ENCODE data around the gene LENG9. TPM values are rescaled to one million over a fixed set of nuclear protein-coding genes. Genes with fewer than 3 reads are reported as not detected.
"Not testable (repeated sequence)": the region's sequence is repeated elsewhere in the genome, so short reads cannot be mapped to it uniquely, and the experiment has no call there.

Gene LENG9
- total RNA-seq, 1 donor from 2014 or later: 15.0 TPM

DNA sequence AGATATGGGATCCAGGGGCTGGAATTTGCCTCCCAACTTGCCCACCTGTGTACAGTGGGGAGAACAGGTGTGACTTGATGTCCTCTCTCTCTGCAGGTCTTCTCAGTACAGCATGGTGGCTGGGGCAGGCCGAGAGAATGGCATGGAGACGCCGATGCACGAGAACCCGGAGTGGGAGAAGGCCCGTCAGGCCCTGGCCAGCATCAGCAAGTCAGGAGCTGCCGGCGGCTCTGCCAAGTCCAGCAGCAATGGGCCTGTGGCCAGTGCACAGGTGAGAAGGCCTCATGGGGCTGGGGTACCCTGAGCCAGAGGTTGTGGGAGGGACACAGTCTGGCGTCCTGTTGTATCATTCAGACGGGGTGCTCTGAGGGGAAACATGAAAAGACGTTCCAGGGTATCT, 11.6 kb downstream of the LENG9 start:
- Histone ChIP-seq H3K4me3 (ENCODE audit: low read depth, low read length) (no peak overlapping the region), H3K27me3 (ENCODE audit: control insufficient read depth, insufficient read depth, low read length) (no peaks in the 10 kb centered on the region), H3K36me3 (ENCODE audit: control insufficient read depth, insufficient read depth, low read length) (peaks cover 41% of the 10 kb centered on the region)
- no peak for DNase-seq (ENCODE audit: low read depth)
- no peak for FAIRE-seq
- TF ChIP-seq, protein P1, sequence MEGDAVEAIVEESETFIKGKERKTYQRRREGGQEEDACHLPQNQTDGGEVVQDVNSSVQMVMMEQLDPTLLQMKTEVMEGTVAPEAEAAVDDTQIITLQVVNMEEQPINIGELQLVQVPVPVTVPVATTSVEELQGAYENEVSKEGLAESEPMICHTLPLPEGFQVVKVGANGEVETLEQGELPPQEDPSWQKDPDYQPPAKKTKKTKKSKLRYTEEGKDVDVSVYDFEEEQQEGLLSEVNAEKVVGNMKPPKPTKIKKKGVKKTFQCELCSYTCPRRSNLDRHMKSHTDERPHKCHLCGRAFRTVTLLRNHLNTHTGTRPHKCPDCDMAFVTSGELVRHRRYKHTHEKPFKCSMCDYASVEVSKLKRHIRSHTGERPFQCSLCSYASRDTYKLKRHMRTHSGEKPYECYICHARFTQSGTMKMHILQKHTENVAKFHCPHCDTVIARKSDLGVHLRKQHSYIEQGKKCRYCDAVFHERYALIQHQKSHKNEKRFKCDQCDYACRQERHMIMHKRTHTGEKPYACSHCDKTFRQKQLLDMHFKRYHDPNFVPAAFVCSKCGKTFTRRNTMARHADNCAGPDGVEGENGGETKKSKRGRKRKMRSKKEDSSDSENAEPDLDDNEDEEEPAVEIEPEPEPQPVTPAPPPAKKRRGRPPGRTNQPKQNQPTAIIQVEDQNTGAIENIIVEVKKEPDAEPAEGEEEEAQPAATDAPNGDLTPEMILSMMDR (IDR thresholded peaks at IDR 0.05; ENCODE audit: insufficient read depth, low read length, severe bottlenecking): no peak

GRCh38 chr19:54451331-54451871, 12.2 kb downstream of the LENG9 start:
- Histone ChIP-seq H3K4me3 (ENCODE audit: low read depth, low read length) (no peak overlapping the region), H3K36me3 (ENCODE audit: control insufficient read depth, insufficient read depth, low read length) (peaks cover 35% of the 10 kb centered on the region), H3K27me3 (ENCODE audit: control insufficient read depth, insufficient read depth, low read length) (no peaks in the 10 kb centered on the region)
- peak; percentile 31 for DNase-seq (ENCODE audit: low read depth)
- TF ChIP-seq, protein P1 (IDR thresholded peaks at IDR 0.05; ENCODE audit: insufficient read depth, low read length, severe bottlenecking): no peak
- FAIRE-seq: no peak

DNA sequence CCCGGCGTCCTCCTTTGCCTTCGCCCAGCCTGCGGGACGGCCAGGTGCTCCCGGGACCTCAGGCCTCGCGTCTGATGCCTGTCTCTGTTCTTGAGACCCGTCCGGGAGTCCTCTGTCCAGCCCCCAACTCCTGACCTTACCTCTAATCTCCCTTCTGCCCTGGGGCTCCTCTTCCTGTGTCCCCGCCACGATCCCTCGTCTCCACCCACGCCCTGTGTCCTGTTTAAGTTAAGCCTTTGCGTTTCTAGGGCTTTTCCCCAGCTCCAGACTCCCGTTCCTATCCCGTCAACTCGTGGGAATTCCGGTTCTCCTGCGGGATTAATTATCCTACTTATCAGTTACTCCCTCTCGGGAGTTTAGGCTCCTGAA, 13.9 kb downstream of the LENG9 start:
- Histone ChIP-seq H3K27me3 (ENCODE audit: control insufficient read depth, insufficient read depth, low read length) (no peaks in the 10 kb centered on the region), H3K4me3 (ENCODE audit: low read depth, low read length) (peak overlapping the region; percentile 91), H3K36me3 (ENCODE audit: control insufficient read depth, insufficient read depth, low read length) (peaks cover 22% of the 10 kb centered on the region)
- FAIRE-seq (no peak), DNase-seq (ENCODE audit: low read depth) (peak; percentile 23)
- TF ChIP-seq, protein P1 (IDR thresholded peaks at IDR 0.05; ENCODE audit: insufficient read depth, low read length, severe bottlenecking): no peak

DNA sequence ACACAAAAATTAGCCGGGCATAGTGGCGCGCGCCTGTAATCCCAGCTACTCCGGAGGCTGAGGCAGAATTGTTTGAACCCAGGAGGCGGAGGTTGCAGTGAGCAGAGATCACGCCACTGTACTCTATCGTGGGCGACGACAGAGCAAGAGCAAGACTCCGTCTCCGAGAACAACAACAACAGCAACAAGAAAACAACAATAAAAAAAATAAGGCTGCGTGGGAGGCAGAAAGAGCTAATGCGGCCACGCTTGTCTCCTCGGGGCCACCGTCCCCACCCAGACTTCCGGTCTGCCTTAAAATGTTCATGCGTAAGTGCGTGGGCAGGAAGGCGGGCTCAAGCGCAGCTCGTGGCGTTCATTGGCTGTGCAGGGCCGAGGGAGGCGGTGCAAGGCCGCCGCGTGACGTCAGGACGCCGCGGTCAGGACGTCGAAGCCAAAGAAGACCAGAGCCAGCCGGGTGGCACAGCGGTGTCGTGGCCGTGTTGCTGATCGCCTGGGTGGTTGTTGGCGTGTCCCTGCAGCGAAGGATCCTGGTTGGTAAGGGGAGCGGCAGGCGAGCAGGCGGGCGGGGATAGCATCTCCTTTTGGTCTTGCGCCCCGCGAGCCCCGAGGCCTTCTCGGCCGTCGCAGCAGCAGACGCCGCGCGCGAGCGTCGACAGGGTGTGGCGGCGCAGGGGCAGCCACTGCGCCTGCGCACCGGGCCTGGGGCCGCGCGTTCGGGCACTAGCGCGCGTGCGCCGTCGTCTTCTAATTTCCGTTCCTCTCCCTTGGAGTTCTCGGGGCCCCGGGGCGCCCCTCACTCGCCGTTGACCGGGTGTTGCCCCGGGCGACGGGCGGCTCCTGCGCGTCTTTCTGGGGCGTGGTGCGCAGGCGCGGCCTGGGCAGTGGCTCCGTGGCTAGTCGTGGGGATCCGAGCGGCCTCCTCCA, 14.5 kb downstream of the LENG9 start, which contains the start of gene LENG8:
Gene LENG8, plus strand, starts transcription at position 426 of the 927 bp plus-strand sequence. CDS start 2,146 bp downstream, outside the sequence.
- peak; percentile 92 for DNase-seq (ENCODE audit: low read depth)
- Histone ChIP-seq H3K36me3 (ENCODE audit: control insufficient read depth, insufficient read depth, low read length) (peaks cover 16% of the 10 kb centered on the region), H3K4me3 (ENCODE audit: low read depth, low read length) (peak within 1 kb of the TSS; percentile 91), H3K27me3 (ENCODE audit: control insufficient read depth, insufficient read depth, low read length) (no peaks in the 10 kb centered on the region)
- TF ChIP-seq, protein P1 (IDR thresholded peaks at IDR 0.05; ENCODE audit: insufficient read depth, low read length, severe bottlenecking): no peak
- no peak for FAIRE-seq

DNA sequence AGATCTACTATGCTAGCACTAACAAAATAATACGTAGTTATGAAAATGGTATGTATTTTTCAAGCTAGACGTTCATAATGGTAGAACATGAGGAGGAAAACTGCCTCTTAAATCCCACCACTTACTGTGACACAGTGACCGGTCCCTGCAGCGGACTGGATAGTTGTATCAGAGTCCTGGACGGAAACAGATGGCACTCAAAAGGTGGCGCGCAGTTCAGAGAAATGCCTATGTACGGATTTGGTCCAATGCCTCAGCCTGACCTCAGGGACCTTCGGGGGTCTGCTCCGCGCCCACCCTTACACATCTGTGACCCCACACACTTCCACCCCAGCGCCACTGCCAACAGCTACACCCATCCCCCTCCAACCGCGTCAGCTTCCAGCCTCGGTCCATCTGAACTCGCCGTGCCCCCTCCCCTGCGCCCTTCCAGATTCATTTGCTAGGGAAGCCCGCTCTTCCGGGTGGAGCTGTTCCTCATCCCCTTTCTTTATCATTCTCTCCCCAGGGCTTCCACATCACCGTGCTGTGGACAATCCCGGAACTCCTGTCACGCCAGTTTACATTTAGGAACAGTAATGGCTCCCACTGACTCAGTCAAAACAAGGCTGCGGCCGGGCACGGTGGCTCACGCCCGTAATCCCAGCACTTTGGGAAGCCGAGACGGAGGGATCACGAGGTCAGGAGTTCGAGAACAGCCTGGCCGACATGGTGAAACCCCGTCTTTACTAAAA, 15.4 kb downstream of the LENG9 start:
- DNase-seq (ENCODE audit: low read depth) (peak; percentile 56), FAIRE-seq (no peak)
- H3K4me3 ChIP-seq (ENCODE audit: low read depth, low read length): peak overlapping the region; percentile 91
- TF ChIP-seq, protein P1 (IDR thresholded peaks at IDR 0.05; ENCODE audit: insufficient read depth, low read length, severe bottlenecking): no peak
- H3K36me3 ChIP-seq (ENCODE audit: control insufficient read depth, insufficient read depth, low read length): peaks cover 14% of the 10 kb centered on the region
- H3K27me3 ChIP-seq (ENCODE audit: control insufficient read depth, insufficient read depth, low read length): no peaks in the 10 kb centered on the region

- not testable (repeated sequence) for H3K4me3 ChIP-seq (ENCODE audit: low read depth, low read length); H3K27me3 ChIP-seq (ENCODE audit: control insufficient read depth, insufficient read depth, low read length); DNase-seq (ENCODE audit: low read depth); FAIRE-seq; H3K36me3 ChIP-seq (ENCODE audit: control insufficient read depth, insufficient read depth, low read length)
These were observed 17.2 kb downstream of the LENG9 start for GRCh38 chr19:54446349-54446748.

Data from bronchial epithelial cell (primary cell).